ENCODE measurements around the gene EEPD1.
"Not testable (repeated sequence)": the region's sequence is repeated elsewhere in the genome, so short reads cannot be mapped to it uniquely, and the experiment has no call there.

EEPD1 gene

GRCh38 chr7:36217961-36218284 is 64.9 kb downstream of the EEPD1 start:
- DNase-seq = no peak

GRCh38 chr7:36219429-36219828 is 66.4 kb downstream of the EEPD1 start:
- DNase-seq = no peak

GRCh38 chr7:36223851-36224250 is 70.8 kb downstream of the EEPD1 start:
- no peak for DNase-seq

GRCh38 chr7:36224934-36225858 is 72.1 kb downstream of the EEPD1 start:
- peak; percentile 54 for DNase-seq

- DNase-seq = no peak
Observed at GRCh38 chr7:36226151-36226550, 73.1 kb downstream of the EEPD1 start.

GRCh38 chr7:36227223-36227622 is 74.2 kb downstream of the EEPD1 start:
- peak; percentile 55 for DNase-seq

GRCh38 chr7:36228039-36228438 is 75.0 kb downstream of the EEPD1 start:
- DNase-seq = no peak

GRCh38 chr7:36231406-36231805 is 78.4 kb downstream of the EEPD1 start:
- DNase-seq = no peak

- DNase-seq = no peak
Observed at GRCh38 chr7:36232555-36232954, 79.5 kb downstream of the EEPD1 start.

GRCh38 chr7:36232971-36233550 is 80.0 kb downstream of the EEPD1 start:
- no peak for DNase-seq

GRCh38 chr7:36236073-36236472 is 83.0 kb downstream of the EEPD1 start:
- no peak for DNase-seq

GRCh38 chr7:36238138-36238537 is 85.1 kb downstream of the EEPD1 start:
- DNase-seq = no peak

- DNase-seq = not testable (repeated sequence)
Observed at GRCh38 chr7:36243356-36243755, 90.3 kb downstream of the EEPD1 start.

- not testable (repeated sequence) for DNase-seq
Observed at GRCh38 chr7:36244001-36244400, 90.9 kb downstream of the EEPD1 start.

GRCh38 chr7:36244429-36244828 is 91.4 kb downstream of the EEPD1 start:
- no peak for DNase-seq

GRCh38 chr7:36245684-36246299 is 92.7 kb downstream of the EEPD1 start:
- DNase-seq = no peak

- DNase-seq = no peak
Observed at GRCh38 chr7:36249091-36249490, 96.0 kb downstream of the EEPD1 start.

GRCh38 chr7:36253699-36254098 is 100.6 kb downstream of the EEPD1 start:
- DNase-seq = no peak

- peak; percentile 95 for DNase-seq
Observed at GRCh38 chr7:36258510-36259259, 105.6 kb downstream of the EEPD1 start.

- DNase-seq = no peak
Observed at GRCh38 chr7:36260481-36260880, 107.4 kb downstream of the EEPD1 start.

GRCh38 chr7:36261019-36261754 is 108.1 kb downstream of the EEPD1 start:
- DNase-seq = no peak

GRCh38 chr7:36262309-36263094 is 109.4 kb downstream of the EEPD1 start:
- no peak for DNase-seq

Measured in eye (tissue), 1 donor.